Lung (tissue), 12 donors: ENCODE measurements around the gene ITGBL1. TPM values are rescaled to one million over a fixed set of nuclear protein-coding genes. Genes with fewer than 3 reads are reported as not detected.

ENCODE experiments used
- ATAC-seq: fragments of 200-7000 bp; cut with Tn5 transposase; one replicate; pipeline ENCODE4 v1.9.1; 2020; ENCODE audit warnings: moderate number of reproducible peaks; ENCODE audit not compliant: insufficient read depth, low FRiP score
- DNase-seq, 3 donors: peaks; one replicate each; pipeline ENCODE4 v3.0.0-alpha.2; 2013 to 2017
- H3K27ac ChIP-seq, 2 donors: one replicate each; pipeline ENCODE4 v1.5.1; 2013; ENCODE audit warnings: mild to moderate bottlenecking in 2 of 2, moderate library complexity in 2 of 2, control low read depth in 1 of 2, inconsistent platforms in 1 of 2, low read depth in 1 of 2, low read length in 1 of 2
- H3K27me3 ChIP-seq, 3 donors: one replicate each; pipeline ENCODE4 v1.5.1; 2013; ENCODE audit warnings: low read length in 2 of 3; ENCODE audit not compliant: control insufficient read depth in 3 of 3, insufficient read depth in 3 of 3
- H3K36me3 ChIP-seq, 4 donors: one replicate each; pipeline ENCODE4 v1.5.1; 2013; ENCODE audit warnings: low read length in 4 of 4, mild to moderate bottlenecking in 1 of 4, moderate library complexity in 1 of 4; ENCODE audit not compliant: control insufficient read depth in 4 of 4, insufficient read depth in 4 of 4
- H3K4me1 ChIP-seq, 5 donors: one replicate each; pipeline ENCODE4 v1.5.1; 2013; ENCODE audit warnings: low read length in 5 of 5, mild to moderate bottlenecking in 2 of 5, moderate library complexity in 1 of 5; ENCODE audit not compliant: control insufficient read depth in 5 of 5, insufficient read depth in 5 of 5
- H3K4me3 ChIP-seq: one replicate; pipeline ENCODE4 v1.5.1; 2013; ENCODE audit warnings: mild to moderate bottlenecking, control low read depth, moderate library complexity
- H3K9ac ChIP-seq, 2 donors: one replicate each; pipeline ENCODE4 v1.5.1; 2013; ENCODE audit warnings: low read length in 2 of 2, control low read depth in 1 of 2; ENCODE audit not compliant: insufficient read depth in 1 of 2
- H3K9me3 ChIP-seq, 4 donors: one replicate each; pipeline ENCODE4 v1.5.1; 2013; ENCODE audit warnings: low read length in 3 of 4, mild to moderate bottlenecking in 1 of 4, moderate library complexity in 1 of 4; ENCODE audit not compliant: control insufficient read depth in 4 of 4, insufficient read depth in 3 of 4
- CTCF ChIP-seq: IDR thresholded peaks from 2 replicates; pipeline ENCODE4 v1.5.1; 2012; ENCODE audit warnings: mild to moderate bottlenecking; ENCODE audit errors: control extremely low read depth, extremely low read depth
- WGBS, 2 donors: extraction: QIAGEN DNeasy Blood & Tissue Kit; methylation state at CpG; one replicate each; pipeline ENCODE4 v1.1.7; 2013; 5-methylcytosine and 5-hydroxymethylcytosine counted together
- polyA plus RNA-seq, 2 donors: library from polyadenylated mRNA; stranded (reverse); fragments of 200-250 nt; gene quantifications; one replicate each; pipeline ENCODE4 v1.2.1, GENCODE V29; 2013
- total RNA-seq, 2 donors: library from RNA; depleted of rRNA in 1 of 2; stranded (reverse); fragments of >200 nt in 1 of 2; gene quantifications; one replicate each; pipeline ENCODE4 v1.2.1, GENCODE V29; 2014 to 2021
- donor health status: control.
- donor health status: control.
- donor health status: Bipolar disorder and iron deficiency.
- donor health status: healthy.
- donor health status: DM: yes; HTN: yes; CAD: no.

The ITGBL1 gene
- total and polyA plus RNA-seq, 4 donors: 1.1 to 7.2 (median 4.0) TPM

DNA sequence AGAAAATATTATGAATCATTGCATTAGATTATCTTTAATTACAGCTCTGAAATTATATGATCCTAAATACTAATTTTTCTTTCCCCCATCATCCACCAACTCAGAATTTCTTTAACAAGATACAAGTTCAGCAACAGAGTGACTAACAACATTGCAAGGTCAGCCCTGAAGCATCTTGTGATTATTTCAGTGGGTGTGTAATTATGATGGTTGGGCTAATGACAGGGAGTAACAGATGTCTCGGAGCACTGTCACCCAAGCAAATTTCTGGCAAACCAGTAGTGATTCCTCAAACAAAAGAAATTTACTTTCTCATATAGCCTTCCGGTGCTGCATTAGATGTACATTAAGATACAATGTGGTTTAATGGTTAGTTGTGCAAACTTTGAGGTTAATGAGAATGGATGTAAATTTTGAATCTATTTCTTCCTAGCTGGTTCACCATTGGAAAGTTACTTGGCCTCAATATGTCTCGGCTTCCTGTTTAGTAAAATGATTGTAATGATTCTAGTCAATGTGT is 238.9 kb downstream of the ITGBL1 start:
- Histone ChIP-seq H3K9ac (no peak overlapping the region), H3K4me3 (no peak overlapping the region), H3K27ac (no peak overlapping the region), H3K9me3 (no peaks in the 10 kb centered on the region), H3K27me3 (no peaks in the 10 kb centered on the region), H3K4me1 (no peaks in the 10 kb centered on the region), H3K36me3 (no peaks in the 10 kb centered on the region)
- no peak for TF ChIP-seq CTCF
- 71 to 85% methylated on average over 3 of the region's 3 CpGs for WGBS, 2 donors
- DNase-seq: no peak
- no peak for ATAC-seq

DNA sequence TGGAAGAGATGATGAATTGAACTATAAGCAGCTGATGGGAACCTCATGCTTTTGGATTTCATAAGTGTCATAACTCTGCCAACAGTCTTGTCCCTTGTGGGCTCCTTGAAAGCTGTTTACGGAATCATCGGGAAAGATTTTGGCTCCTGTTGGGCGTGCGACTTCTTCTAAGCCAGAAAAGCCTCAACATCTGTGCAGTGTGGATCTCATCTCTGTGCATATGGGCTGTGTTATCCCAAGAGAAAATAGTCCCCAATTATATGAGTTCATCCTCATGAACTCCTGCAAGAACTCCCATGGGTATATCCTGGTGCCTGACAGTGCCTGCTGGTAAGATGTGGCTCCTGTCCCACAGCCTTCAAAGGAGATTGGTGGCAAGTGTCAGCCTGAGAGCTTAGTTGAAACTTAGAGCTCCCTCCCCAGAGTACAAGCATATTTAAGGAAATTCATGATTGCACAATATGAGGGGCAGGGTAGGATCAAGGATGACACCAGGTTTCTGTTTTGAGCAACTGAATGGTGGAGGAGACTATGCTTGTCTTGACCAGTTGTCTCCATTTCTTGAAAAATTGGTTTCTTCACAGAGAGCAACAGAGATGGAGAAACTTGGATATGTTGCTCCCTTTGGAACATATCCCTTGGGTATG is 243.5 kb downstream of the ITGBL1 start:
- TF ChIP-seq CTCF: no peak
- Histone ChIP-seq H3K4me1 (no peaks in the 10 kb centered on the region), H3K36me3 (no peaks in the 10 kb centered on the region), H3K4me3 (no peak overlapping the region), H3K9me3 (no peaks in the 10 kb centered on the region), H3K27me3 (no peaks in the 10 kb centered on the region), H3K27ac (no peak overlapping the region), H3K9ac (no peak overlapping the region)
- DNase-seq (no peak), ATAC-seq (no peak)
- WGBS, 2 donors: 88 to 95% methylated on average over 4 of the region's 4 CpGs

GRCh38 chr13:101697745-101698144 is 245.3 kb downstream of the ITGBL1 start:
- Histone ChIP-seq H3K27me3 (no peaks in the 10 kb centered on the region), H3K4me3 (no peak overlapping the region), H3K4me1 (no peaks in the 10 kb centered on the region), H3K27ac (no peak overlapping the region), H3K9me3 (no peaks in the 10 kb centered on the region), H3K36me3 (no peaks in the 10 kb centered on the region), H3K9ac (no peak overlapping the region)
- DNase-seq (no peak), ATAC-seq (no peak)
- WGBS, 2 donors: 73 to 75% methylated on average over 3 of the region's 3 CpGs
- TF ChIP-seq CTCF: no peak

- no peak overlapping the region for H3K9ac ChIP-seq
- no peak for TF ChIP-seq CTCF
- H3K27me3 ChIP-seq: no peaks in the 10 kb centered on the region
- 89 to 90% methylated on average over 2 of the region's 2 CpGs for WGBS, 2 donors
- ATAC-seq (no peak), DNase-seq (no peak)
- no peaks in the 10 kb centered on the region for H3K36me3 ChIP-seq
- no peak overlapping the region for H3K4me3 ChIP-seq
- H3K27ac ChIP-seq: no peak overlapping the region
- H3K9me3 ChIP-seq: no peaks in the 10 kb centered on the region
- no peaks in the 10 kb centered on the region for H3K4me1 ChIP-seq
Measured at GRCh38 chr13:101698400-101698799, 245.9 kb downstream of the ITGBL1 start.
